Measurements from ENCODE around the gene PSTK. TPM values are rescaled to one million over a fixed set of nuclear protein-coding genes. Genes with fewer than 3 reads are reported as not detected.

PSTK gene
- polyA plus RNA-seq, 4 donors, result 8.4 to 11.6 (median 9.4) TPM

DNA sequence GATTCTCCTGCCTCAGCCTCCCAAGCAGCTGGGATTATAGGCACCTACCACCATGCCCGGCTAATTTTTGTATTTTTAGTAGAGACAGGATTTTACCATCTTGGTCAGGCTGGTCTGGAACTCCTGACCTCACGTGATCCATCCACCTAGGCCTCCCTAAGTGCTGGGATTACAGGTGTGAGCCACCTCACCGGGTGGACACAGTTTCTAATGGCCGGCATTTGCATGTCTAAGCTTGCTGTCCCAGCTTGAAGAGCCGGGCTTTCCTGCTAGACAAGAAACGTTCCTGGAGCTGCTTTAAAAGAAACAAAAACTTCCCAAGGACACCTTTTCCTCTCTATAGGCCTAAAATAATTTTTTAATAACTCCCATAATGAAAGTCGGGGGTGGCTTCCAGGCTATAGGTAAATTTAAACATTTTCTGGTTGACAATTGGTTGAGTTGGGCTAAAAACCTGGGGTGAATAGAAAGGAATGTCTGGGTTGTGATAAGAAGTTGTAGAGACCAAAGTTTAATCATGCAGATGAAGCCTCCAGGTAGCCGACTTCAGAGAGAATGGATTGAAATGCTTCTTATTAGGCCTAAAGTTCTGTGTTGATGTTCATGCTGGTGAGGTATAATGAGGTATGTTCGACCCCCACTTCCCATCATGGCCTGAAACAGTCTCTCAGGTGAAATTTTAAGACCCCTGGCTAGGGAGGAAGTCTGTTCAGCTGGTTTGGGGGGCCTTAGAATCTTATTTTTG is 37.4 kb downstream of the PSTK start:
- DNase-seq (ENCODE audit: low read depth in 4 of 4, low spot score in 3 of 4), result no peak

DNA sequence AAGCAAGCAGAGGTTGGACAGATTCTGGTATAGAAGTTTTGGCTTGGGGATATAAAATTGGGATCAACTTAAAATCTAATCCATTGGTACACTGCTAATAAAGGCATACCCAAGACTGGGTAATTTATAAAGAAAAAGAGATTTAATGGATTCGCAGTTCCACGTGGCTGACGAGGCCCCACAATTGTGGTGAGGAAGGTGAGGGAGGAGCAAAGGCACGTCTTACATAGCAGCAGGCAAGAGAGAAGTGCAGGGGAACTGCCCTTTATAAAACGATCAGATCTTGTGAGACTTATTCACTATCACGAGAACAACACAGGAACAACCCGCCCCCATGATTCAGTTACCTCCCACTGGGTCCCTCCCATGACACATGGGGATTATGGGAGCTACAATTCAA is 38.3 kb downstream of the PSTK start:
- DNase-seq (ENCODE audit: low read depth in 4 of 4, low spot score in 3 of 4), result no peak

DNA sequence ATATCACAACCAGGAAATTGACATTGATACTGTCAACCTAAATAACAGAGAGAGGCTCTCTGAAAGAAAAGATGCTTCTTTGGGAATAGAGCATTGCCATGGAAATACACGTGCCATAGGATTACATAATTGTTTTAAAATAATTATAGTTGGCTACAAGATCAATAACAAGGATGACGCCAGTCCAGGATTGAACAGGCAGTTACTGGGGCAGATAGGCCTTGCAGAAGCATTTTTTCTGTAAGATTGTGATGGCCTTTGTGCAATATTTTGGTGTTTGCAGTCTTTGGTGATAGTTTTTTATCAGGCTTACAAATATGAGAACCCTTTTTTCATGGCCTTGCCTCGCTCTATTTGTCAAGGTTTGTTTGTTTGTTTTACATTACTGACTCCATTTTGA is 39.1 kb downstream of the PSTK start:
- no peak for DNase-seq (ENCODE audit: low read depth in 4 of 4, low spot score in 3 of 4)

DNA sequence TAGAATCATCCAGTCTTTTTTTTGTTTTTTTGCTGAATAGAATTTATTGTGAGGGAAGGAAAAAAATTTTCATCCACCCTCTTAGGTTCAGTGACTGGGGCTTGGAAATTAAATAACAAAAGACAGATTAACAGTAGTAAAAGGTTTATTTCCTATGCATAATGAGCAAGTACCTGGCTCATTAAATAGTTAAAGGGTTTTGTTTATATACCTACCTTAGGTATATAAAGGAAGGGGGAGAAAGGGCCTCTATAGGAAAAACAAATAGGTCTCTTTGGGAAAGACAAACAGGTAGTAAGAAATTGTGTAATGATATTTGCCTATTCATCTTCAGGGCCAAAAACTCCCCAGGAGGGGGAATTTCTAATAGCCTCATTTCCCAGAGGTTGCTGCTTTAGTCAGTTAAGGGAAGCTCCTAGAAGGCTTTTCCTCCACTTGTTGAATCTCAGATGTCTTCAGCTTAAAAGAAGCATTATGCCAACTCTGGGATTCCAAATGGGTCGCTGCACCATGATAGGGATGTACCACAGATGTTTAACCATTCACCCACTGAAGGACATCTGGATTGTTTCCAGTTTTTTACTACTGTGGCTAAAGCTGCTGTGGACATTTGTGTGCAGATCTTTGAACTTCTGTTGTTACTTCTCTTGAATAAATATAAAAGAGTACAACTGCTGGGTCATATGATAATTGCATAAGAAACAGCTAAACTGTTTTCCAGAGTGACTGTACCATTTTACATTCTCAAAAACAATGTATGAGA is 39.9 kb downstream of the PSTK start:
- DNase-seq (ENCODE audit: low read depth in 4 of 4, low spot score in 3 of 4), result no peak

DNA sequence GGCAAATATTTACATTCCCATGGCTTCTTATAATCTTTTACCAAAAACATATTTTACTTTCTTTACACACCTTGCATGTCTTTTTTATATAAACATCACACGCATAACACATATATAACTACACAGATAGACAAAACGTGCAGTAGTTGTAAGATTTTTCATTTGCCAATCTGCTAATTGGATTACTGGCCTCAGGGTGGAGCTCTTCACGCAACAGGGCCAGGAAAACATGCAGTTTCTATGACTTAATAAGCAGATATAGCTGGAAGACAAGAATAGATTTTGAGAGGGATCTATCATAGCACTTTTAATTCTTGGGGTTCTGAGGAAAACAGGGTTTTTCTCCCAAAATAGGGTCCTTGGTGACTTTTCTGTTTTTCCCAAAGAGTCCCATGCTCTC is 41.3 kb downstream of the PSTK start:
- DNase-seq (ENCODE audit: low read depth in 4 of 4, low spot score in 3 of 4), result no peak

DNA sequence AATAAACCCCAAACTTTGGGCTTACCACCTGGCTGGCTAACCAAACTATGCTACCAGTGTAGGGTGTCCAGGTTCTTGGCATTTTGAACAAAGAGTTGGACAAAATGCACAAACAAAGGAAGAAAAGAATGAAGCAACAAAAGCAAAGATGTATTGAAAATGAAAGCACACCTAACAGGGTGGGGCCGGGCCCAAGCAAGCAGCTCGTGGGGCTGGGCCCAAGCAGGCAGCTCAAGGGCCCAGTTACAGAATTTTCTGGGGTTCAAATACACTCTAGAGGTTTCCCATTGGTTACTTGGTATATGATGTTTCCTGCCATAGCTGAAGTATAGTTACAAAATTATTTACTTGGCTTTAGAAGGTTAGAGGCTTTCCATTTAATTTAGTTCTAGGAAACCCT is 44.3 kb downstream of the PSTK start:
- no peak for DNase-seq (ENCODE audit: low read depth in 4 of 4, low spot score in 3 of 4)

DNA sequence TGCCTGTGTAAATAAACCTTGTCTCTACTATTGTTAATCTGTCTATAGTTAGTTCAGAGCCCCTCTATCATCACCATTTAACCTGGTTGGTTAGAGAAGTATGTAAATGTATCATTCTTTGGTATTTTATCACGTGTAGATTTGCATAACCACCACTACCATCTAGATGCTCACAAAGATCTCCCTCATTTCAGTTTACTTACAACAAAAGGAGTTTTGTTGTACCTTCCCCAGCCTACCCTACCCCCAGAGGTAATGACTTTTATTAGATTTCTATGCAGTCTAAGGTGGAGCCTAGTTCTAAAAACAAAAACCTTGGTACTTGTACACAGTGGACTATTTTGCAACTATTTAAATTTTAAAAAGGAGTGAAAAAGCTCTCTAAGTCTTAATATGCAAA is 46.1 kb downstream of the PSTK start:
- DNase-seq (ENCODE audit: low read depth in 4 of 4, low spot score in 3 of 4), result no peak

DNA sequence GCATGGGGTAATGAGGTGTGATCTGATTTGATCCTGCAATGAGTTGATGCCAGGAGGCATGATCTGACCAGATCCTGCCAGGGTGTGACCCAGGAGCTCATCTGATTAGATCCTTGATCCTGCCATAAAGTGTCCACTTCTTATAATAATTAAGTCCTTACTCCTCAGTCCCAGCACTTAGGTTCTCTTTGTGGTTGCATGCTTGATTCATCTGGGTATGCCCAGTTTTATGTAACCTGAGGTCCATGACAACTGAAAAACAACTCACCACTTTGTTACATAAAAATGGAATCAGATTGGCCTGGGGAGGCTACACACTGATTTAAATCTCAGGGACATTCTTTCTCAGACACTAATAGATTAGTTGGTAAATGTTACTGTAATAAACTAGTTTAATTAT is 47.7 kb downstream of the PSTK start:
- DNase-seq (ENCODE audit: low read depth in 4 of 4, low spot score in 3 of 4), result no peak

DNA sequence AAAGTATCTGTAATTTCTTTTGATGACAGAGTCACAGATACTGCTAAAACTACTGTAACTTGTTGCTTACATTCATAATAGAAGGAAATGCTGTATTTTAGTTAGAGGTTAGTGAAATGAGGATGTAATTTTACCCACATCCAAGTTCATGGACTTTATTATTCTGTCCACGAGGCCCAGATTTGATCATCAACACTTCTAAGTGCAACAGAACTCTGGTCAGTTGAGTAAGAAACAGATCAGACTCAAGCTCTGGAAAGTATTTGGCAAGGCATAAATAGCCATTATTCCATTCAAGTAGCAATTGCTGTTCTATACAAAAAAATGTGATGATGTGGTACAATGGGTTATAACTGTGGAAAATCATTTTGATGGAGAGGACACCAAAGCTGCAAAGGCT is 50.9 kb downstream of the PSTK start:
- DNase-seq (ENCODE audit: low read depth in 4 of 4, low spot score in 3 of 4), result no peak

DNA sequence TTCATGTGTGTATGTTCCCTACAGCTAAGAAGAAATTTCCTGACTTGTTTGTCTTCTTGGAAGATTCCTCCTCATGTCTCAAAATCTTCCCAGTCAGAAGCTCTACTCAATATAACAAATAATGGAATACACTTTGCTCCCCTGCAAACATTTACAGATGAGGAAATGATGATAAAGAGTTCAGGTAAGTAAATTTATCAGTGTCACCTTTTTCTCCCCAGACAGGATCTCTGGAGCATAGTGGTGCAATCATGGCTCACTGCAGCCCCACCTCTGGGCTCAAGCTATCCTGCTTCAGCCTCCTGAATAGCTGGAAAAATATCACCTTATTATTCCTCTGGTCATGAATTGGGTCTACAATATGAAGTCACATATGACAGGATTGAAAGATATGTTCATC is 54.1 kb downstream of the PSTK start:
- DNase-seq (ENCODE audit: low read depth in 4 of 4, low spot score in 3 of 4), result no peak

DNA sequence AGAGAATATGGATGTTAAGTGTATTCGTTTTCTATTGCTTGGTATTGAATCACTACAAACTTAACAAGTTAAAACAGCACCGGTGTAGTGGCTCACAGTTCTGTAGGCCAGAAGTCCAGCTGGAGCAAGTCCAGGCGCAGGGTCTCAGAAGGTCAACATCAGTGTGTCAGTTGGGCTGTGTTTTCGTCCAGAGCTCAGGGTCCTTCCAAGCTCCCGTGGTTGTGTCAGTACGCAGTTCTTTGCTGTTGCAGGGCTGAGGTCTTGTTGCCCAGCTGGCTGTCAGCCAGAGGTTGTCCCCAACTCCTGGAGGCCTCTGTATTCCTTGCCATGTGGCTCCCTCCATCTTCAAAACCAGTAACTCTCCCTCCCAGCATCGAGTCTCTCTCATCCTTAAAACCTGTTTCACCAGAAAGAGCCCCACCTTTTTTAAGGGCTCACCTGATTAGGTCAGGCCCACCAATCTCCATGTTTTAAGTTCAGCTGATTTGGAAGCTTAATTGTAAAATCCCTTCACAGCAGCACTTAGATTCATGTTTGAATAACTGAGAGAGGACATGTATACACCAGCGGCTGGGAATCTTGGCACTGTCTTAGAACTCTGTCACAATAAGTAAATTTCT is 55.4 kb downstream of the PSTK start:
- no peak for DNase-seq (ENCODE audit: low read depth in 4 of 4, low spot score in 3 of 4)

DNA sequence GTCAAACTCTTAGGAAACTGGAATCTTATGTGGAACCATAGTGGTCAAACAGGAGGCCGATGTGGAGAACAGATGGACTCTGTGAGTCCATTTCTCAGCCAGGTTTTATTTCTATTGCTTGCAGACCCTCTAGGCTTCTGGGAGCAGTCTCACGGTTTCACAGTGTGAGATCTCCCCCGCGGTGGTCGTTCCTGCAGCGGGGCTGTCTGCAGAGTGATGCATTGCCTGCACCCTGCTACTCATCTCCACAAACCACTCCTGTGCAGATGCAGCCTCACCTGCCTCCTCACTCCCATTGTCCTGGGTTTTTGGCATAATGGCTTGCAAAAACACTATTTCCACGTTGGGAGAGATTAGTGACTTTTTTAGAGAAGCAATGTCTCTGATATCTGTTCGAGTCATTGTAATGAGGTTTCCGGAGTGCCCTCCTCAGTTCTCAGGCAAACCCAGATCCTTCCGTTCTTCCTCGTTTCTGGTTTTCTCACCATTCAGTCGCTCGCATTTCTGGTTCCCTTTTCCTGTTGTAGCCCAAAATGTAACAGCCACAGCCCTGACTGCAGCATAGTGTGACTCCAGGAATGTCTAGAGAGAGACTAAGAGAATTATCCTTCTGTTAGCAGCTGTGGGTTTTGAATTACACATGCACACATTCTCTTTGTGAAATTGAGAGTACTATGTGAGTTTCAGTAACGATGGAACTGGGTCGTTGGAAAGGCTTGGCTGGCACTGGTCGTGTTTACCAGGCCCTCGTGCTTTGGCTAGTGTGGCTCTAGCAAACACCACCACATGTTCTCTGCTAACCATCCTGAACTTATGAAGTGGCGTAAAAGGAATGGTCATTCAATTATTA is 58.8 kb downstream of the PSTK start:
- DNase-seq (ENCODE audit: low read depth in 4 of 4, low spot score in 3 of 4), result no peak

DNA sequence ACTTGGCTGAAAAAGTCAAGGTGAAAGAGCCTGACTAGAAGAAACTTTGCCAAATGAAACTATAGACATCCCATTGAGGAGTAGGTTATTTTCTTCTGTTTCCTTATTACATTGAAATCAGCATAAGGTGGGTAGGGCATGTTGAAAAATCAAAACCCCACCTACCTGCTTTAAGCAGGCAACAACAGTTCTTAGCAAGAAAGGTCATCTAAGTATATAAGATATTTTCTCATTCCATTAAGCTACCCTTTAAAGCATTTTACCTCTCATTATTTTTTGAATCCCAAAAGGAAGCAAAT is 59.4 kb downstream of the PSTK start:
- no peak for DNase-seq (ENCODE audit: low read depth in 4 of 4, low spot score in 3 of 4)

Other genes with a start within 250 kb of the PSTK start
- gene CUZD1, start 134.5 kb upstream of the PSTK start, polyA plus RNA-seq (ENCODE audit: insufficient read length in 4 of 4), result 1 to 10 TPM; 1.6 to 2.0 (median 2.0) TPM
- gene FAM24B, start 100.8 kb upstream of the PSTK start, polyA plus RNA-seq (ENCODE audit: insufficient read length in 4 of 4), result 1 to 10 TPM; 3.9 to 7.8 (median 6.4) TPM
- gene FAM24A, start 69.8 kb upstream of the PSTK start, polyA plus RNA-seq (ENCODE audit: insufficient read length in 4 of 4), result not detected
- 10 to 100 TPM; 18.4 to 22.5 (median 19.9) TPM for gene C10orf88, start 26.2 kb upstream of the PSTK start, polyA plus RNA-seq (ENCODE audit: insufficient read length in 4 of 4)
- gene IKZF5, start 28.4 kb downstream of the PSTK start, polyA plus RNA-seq (ENCODE audit: insufficient read length in 4 of 4), result 10 to 100 TPM; 20.2 to 27.2 (median 25.5) TPM
- 10 to 100 TPM; 19.8 to 28.3 (median 24.6) TPM for gene ACADSB, start 28.6 kb downstream of the PSTK start, polyA plus RNA-seq (ENCODE audit: insufficient read length in 4 of 4)
- under 1 TPM in 2 of 4 donors, not detected in 2; 0.21 to 0.26 TPM for gene HMX3, start 155.6 kb downstream of the PSTK start, polyA plus RNA-seq (ENCODE audit: insufficient read length in 4 of 4)
- gene HMX2, start 167.7 kb downstream of the PSTK start, polyA plus RNA-seq (ENCODE audit: insufficient read length in 4 of 4), result 1 to 10 TPM in 3 of 4 donors, not detected in 1; 1.0 to 2.8 (median 1.3) TPM
- gene BUB3, start 174.0 kb downstream of the PSTK start, polyA plus RNA-seq (ENCODE audit: insufficient read length in 4 of 4), result 100 to 1,000 TPM in 3 of 4 donors, 10 to 100 TPM in 1; 91.8 to 138 (median 121) TPM

Measured in left renal pelvis (tissue), 4 donors.